Astrocyte of the hippocampus (primary cell): Measurements from ENCODE around the gene KDM4C.
A peak's percentile ranks its signal among the peaks of the same experiment; 100 is the strongest.
"Not testable (repeated sequence)": the region's sequence is repeated elsewhere in the genome, so short reads cannot be mapped to it uniquely, and the experiment has no call there.

ENCODE experiments used
- DNase-seq: peaks from one replicate; pipeline ENCODE4 v3.0.0; 2011; ENCODE audit warnings: low read depth, low spot score

KDM4C gene

DNA sequence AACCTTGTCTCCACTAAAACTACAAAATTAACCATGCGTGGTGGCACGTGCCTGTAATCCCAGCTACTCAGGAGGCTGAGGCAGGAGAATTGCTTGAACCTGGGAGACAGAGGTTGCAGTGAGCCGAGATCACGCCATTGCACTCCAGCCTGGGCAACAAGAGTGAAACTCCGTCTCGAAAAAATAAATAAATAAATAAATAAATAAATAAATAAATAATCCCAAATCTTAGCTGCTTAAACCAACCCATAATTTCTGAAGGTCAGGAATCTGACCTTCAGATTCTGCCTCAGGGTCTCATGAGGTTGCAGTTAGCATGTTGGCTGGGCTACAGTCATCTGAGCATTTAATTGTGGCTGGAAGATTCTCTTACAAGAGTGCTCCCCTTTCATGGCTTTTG, 48.5 kb downstream of the KDM4C start:
- not testable (repeated sequence) for DNase-seq

- not testable (repeated sequence) for DNase-seq
Measured at GRCh38 chr9:6807669-6808068, 49.9 kb downstream of the KDM4C start.

DNA sequence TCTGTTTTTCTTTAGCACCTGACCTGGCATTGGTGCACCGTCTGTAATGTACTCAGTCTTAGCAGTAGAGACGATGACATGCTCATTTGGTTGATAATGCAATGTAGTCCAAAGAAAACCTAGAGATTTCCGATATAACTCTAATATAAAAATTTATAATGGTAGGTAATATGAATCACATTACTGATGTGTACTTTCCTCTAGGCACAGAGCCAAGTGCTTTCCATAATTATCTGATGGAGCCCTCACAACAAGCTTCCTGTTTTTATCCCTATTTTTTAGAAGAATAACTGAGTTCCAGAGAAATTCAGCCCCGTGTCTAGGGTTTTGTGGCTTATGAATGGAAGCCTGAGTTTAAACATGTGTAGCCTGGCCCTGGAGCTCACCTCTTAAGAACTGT, 53.7 kb downstream of the KDM4C start:
- DNase-seq, result no peak

- no peak for DNase-seq
Measured at GRCh38 chr9:6816581-6816980, 58.8 kb downstream of the KDM4C start.

DNA sequence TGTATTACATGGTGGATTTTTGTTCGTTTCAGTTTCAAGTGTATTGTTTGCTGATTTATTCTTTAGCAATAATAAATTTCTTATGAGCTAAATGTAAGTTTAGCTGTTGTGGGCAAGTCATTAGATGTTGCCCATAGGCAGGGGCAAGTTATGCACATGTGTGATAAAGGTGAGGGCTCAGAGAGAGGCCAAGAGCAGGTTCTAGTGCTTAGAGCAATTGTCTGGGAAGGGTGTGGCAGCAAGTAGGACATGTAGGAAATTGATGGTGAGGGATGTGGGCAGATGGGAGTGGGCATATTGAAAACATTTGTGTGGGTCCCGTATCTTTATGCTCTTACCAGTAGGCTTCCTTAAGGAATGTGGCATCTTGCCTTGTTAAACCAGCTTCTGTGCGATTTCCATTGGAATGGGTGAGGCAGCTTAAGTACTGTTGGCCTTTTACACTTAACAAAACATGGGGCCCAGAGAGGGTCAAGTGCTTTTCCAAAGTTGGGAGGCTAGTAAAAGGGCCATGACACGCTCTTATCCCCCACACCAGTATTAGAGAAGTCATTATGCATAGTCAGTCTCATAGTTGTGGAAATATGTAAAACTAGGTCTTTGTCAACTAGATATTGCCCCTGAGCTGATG, 60.6 kb downstream of the KDM4C start:
- DNase-seq, result no peak

- no peak for DNase-seq
Measured at GRCh38 chr9:6819112-6819511, 61.3 kb downstream of the KDM4C start.

DNA sequence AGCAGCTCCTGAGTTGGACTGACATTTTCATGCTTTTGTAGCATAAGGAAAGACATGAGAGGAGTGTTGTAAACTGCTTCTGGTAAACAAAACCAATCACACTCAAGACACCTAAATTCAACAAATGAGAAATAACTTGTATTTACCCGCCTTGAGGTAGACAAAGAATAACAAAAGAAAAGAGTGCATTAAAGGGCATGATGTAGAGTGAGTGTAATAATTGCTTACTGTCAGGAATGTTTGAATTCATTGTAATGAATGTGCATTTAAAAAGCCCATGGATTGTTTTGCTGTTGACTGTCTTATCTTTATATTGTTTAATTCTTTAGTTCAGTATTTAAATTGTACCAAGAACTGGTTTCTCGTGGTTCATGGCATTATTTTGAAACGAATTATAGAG, 61.8 kb downstream of the KDM4C start:
- no peak for DNase-seq

DNA sequence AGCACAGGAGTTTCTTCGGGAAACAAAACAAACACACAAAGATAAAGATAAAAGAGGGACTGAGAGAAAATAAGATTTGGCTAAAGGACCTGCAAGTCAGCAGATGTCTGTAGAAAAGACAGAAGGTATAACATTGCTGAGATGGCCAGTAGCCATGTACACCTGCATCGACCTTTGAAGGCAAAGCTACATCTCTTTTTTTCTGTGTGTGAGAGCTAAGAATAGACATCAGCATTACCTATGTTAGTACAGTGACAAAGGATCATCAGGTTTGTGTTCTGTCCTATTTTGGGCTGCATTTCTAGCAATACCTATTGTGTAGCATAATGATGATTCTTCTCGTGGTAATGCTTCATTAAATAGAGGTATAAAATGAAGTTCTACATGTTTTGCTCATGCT, 64.9 kb downstream of the KDM4C start:
- no peak for DNase-seq

DNA sequence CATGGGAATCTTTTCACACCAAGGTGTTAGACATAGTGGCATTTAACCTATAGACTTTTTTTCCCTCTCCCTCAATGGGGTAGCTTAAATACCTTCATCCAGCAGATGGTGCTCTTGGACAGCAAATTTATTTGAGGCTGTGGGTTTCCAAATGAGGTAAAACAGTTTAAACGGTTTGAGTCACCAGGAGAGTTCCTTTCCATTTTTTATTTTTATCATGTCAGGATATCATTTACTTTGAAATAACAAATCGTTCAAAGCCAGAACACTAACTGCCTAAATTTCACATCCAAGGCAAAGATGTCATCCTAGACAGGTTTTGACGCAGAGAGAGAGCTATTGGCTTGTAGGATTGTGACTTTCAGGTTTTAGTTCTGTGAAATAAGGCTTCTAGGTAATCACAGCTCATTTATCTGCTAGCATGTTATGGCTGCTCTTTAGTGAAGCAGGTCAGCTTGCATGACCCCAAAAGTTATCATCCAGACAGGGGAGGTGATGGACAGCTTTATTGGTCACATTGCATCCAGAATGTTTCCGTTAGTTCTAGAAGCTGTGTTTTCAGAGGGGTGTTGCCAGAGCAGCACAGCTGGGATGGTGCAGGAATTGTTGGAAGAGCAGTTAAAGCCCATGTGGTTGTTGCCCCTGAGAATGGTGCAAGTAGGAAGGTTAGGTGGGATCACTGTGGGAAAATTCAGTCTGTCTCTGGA, 69.8 kb downstream of the KDM4C start:
- peak; percentile 74 for DNase-seq

- peak; percentile 2 for DNase-seq
Measured at GRCh38 chr9:6829027-6829426, 71.3 kb downstream of the KDM4C start.

DNA sequence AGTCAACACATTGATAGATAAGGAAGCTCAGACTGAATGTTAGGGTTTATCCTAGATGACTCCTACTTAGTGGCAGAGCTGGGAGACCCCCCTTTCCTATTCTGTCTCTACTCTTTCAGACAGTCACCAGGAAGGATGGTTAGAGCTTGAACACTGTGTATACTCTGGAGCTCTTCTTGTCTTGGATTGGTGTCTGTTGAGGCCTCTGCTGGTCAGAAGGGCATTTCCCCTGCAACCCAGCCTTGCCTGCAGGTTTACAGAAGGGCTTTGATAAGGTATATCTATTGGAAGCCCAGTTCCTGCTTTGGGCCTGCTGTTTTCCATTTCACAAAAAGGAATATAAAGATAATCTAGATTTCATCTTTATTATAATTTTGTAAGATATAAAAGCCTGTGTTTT, 71.8 kb downstream of the KDM4C start:
- DNase-seq, result no peak

- DNase-seq, result peak; percentile 1
Measured at GRCh38 chr9:6833518-6834192, 75.9 kb downstream of the KDM4C start.

DNA sequence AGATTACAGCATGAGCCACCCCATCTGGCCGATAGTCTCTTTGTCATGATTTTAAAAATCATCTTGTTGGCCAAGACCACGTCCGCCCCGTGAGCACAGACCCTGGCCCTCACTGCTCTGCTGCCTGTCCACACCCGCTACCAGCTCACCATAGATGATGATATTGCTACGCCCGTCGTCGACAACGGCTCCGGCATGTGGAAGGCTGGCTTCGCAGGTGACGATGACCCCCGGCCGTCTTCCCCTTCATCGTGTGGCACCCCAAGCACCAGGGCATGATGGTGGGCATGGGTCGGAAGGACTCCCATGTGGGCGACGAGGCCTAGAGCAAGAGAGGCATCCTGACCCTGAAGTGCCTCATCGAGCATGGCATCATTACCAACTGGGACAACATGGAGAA, 76.5 kb downstream of the KDM4C start:
- no peak for DNase-seq

GRCh38 chr9:6838158-6838557, 80.4 kb downstream of the KDM4C start:
- DNase-seq, result peak; percentile 4

GRCh38 chr9:6842584-6842947, 84.8 kb downstream of the KDM4C start:
- DNase-seq, result peak; percentile 58

GRCh38 chr9:6843742-6844141, 86.0 kb downstream of the KDM4C start:
- no peak for DNase-seq

GRCh38 chr9:6844267-6844666, 86.5 kb downstream of the KDM4C start:
- DNase-seq, result no peak

DNA sequence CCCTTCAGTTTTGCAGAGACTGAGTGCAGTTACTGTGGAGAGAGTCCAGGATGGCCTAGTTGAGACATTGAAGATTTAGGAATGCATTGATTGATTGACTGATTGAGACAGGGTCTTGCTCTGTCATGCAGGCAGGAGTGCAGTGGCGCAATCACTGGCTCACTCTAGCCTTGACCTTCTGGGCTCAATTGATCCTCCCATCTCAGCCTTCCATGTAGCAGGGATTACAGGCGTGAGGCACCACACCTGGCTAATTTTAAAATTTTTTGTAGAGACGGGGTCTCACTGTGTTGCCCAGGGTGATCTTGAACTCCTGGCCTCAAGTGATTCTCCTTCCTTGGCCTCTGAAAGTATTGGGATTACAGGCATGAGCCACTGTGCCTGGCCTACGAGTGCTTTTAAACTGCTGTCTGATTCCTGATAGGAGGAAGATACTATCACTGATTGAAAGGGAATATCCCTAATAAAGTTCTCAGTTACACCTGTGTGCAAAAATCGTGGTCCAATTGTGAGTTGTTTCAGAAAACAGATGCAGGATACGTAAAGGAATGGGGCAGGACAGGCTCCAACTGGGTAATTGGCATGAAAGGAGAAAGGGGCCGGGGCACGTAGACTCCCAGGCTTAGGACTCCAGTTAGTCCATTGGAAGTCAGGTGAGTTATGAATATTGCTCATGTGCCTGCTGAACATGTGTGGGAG, 87.5 kb downstream of the KDM4C start:
- no peak for DNase-seq

DNA sequence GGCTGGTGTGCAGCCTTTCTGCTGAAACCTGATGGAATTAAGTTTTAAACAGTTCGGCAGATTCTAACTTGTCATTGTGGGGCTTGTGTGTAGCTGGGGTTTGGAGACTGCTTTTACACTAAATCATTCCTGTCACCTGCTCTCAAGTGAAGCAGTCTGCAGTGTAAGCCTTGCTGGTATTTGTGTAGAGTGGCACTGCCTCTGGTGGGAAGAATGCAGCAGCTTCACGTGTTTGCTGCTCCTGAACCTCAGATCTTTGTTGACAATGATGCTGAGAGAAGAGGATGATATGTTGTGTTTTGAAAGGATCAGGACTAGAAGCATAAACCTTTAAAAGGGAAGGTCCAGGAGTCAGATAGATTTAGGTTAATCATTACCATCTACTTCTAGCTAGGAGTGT, 88.1 kb downstream of the KDM4C start:
- DNase-seq, result peak; percentile 59

DNA sequence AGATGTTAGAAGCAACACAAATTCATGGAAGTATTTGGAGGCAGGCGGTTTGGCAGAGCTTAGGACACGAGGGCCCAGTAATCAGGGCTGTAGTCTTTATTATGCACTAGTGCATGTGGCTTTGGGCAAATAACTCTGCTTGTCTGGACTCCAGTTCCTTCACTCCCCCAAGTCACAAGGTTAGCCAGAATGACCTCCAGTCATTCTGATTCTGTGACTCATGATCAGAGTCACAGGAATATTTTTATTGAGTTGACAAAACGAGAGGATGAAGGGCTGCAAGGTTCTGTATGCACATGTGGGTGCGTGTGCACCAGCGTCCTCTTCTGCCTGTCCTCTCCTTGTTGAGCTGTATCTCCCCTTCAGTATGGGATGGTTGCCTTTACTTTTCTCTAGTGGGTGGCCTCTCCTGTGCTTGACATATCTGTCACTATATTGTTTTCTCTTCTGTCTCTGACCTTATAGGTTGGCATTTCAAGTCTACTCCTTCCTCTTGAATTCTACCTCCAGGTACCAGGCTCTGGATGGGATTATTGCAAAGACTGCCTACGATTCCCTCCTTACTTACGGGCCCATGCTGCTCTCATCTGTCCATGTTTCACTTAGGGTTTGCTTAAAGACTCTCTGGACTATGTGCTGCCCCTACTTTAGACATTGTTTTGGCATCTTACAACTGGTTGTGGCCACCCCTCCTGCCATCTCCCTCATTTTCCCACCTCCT, 94.6 kb downstream of the KDM4C start:
- DNase-seq, result peak; percentile 68

GRCh38 chr9:6855860-6856259, 98.1 kb downstream of the KDM4C start:
- no peak for DNase-seq

DNA sequence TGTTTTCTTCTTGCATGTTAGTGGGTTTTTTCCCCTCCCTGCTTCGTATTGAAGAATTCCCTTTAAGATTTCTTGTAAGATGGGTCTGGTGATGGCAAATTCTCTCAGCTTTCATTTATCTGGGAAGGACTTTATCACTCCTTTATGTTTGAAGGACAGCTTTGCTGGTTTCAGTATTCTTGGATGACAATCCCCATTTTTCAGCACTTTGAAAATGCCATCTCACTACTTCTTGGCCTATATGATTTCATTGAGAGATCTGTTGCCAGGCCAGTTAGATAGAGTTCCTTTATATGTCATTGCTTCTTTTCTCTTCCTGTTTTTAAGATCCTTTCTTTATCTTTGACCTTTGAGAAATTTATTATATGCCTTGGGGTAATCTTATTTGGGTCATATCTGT, 106.3 kb downstream of the KDM4C start:
- no peak for DNase-seq
